SH-SY5Y (cell line): ENCODE measurements around the gene PBX1.

Experiments
- GATA2 ChIP-seq: IDR thresholded peaks from 2 replicates; pipeline ENCODE4 v1.6.1; 2011; ENCODE audit warnings: mild to moderate bottlenecking, low read depth, low read length
- GATA3 ChIP-seq: IDR thresholded peaks from 2 replicates; pipeline ENCODE4 v1.6.1; 2011; ENCODE audit warnings: low read depth, mild to moderate bottlenecking, low read length, moderate library complexity

DNA sequence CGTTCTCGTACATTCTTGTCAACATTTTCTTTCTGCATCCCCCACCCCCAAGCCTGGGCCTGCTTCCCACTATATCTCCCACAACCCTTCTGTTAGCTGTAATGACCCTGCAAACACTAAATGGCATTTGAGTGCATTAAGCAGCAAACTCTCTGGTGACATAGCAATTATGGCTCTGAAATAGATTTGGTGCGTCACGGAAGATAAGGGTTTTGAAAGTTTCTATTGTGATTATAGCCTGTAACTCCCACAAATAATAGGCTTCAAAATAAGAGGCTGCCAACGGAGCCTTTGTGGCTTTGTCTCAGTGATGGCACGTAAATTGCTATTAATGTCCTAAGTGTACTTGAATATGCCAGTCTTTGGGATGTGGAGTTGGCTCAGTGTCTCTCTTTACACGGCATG lies 277.6 kb downstream of the PBX1 start:
- no peak for TF ChIP-seq GATA2
- no peak for TF ChIP-seq GATA3
